NT2/D1 (cell line): ENCODE measurements around the gene ALDH1A1.
"Not testable (repeated sequence)": the region's sequence is repeated elsewhere in the genome, so short reads cannot be mapped to it uniquely, and the experiment has no call there.

Experiments
- DNase-seq: peaks from one replicate; pipeline ENCODE4 v3.0.0-alpha.2; 2011; ENCODE audit warnings: low read depth, low spot score
- H3K27me3 ChIP-seq: 2 replicates; pipeline ENCODE4 v1.6.0; 2011; ENCODE audit warnings: mild to moderate bottlenecking; ENCODE audit not compliant: insufficient read length, insufficient read depth
- H3K36me3 ChIP-seq: 2 replicates; pipeline ENCODE4 v1.6.1; 2011; ENCODE audit warnings: mild to moderate bottlenecking, low read length, mixed read lengths; ENCODE audit not compliant: insufficient read depth, insufficient read length
- H3K4me1 ChIP-seq: 2 replicates; pipeline ENCODE4 v1.5.1; 2011; ENCODE audit not compliant: insufficient read depth, insufficient read length
- H3K4me3 ChIP-seq: 2 replicates; pipeline ENCODE4 v1.5.1; 2011; ENCODE audit warnings: low read depth; ENCODE audit not compliant: insufficient read length
- H3K9ac ChIP-seq: 2 replicates; pipeline ENCODE4 v1.6.0; 2011; ENCODE audit warnings: low read depth; ENCODE audit not compliant: insufficient read length
- H3K9me3 ChIP-seq: 2 replicates; pipeline ENCODE4 v1.5.1; 2011; ENCODE audit warnings: mild to moderate bottlenecking, low read length; ENCODE audit not compliant: insufficient read depth
- SUZ12 ChIP-seq: IDR thresholded peaks from 2 replicates; pipeline ENCODE4 v1.6.1; 2011; ENCODE audit not compliant: insufficient read length, insufficient read depth; ENCODE audit errors: extremely low read depth
- YY1 ChIP-seq: IDR thresholded peaks from 2 replicates; pipeline ENCODE4 v1.6.1; 2011; ENCODE audit not compliant: insufficient read length, insufficient read depth
- ZNF274 ChIP-seq: IDR thresholded peaks from 2 replicates; pipeline ENCODE4 v1.6.1; 2011; ENCODE audit warnings: mild to moderate bottlenecking, low read depth, low read length

Gene ALDH1A1

GRCh38 chr9:72873456-72873855 lies 79.4 kb downstream of the ALDH1A1 start:
- no peak for TF ChIP-seq YY1
- no peak for TF ChIP-seq ZNF274
- no peak for TF ChIP-seq SUZ12
- Histone ChIP-seq H3K27me3 (no peaks in the 10 kb centered on the region), H3K9ac (no peak overlapping the region), H3K9me3 (no peaks in the 10 kb centered on the region), H3K36me3 (no peaks in the 10 kb centered on the region), H3K4me1 (no peaks in the 10 kb centered on the region), H3K4me3 (no peak overlapping the region)
- DNase-seq: no peak

GRCh38 chr9:72872718-72873117 lies 80.1 kb downstream of the ALDH1A1 start:
- H3K9ac ChIP-seq: no peak overlapping the region
- no peaks in the 10 kb centered on the region for H3K9me3 ChIP-seq
- H3K4me3 ChIP-seq: no peak overlapping the region
- no peak for DNase-seq
- no peaks in the 10 kb centered on the region for H3K36me3 ChIP-seq
- no peaks in the 10 kb centered on the region for H3K4me1 ChIP-seq
- H3K27me3 ChIP-seq: no peaks in the 10 kb centered on the region
- TF ChIP-seq YY1 (no peak), ZNF274 (no peak), SUZ12 (no peak)

- DNase-seq: no peak
- no peak overlapping the region for H3K4me3 ChIP-seq
- H3K9me3 ChIP-seq: no peaks in the 10 kb centered on the region
- TF ChIP-seq SUZ12 (no peak), ZNF274 (no peak), YY1 (no peak)
- no peaks in the 10 kb centered on the region for H3K4me1 ChIP-seq
- no peaks in the 10 kb centered on the region for H3K36me3 ChIP-seq
- no peak overlapping the region for H3K9ac ChIP-seq
- H3K27me3 ChIP-seq: no peaks in the 10 kb centered on the region
Observed at GRCh38 chr9:72871685-72872084, 81.2 kb downstream of the ALDH1A1 start.

GRCh38 chr9:72864327-72864726 lies 88.5 kb downstream of the ALDH1A1 start:
- H3K9ac ChIP-seq: no peak overlapping the region
- no peak for TF ChIP-seq ZNF274
- no peak for TF ChIP-seq SUZ12
- no peak for TF ChIP-seq YY1
- H3K27me3 ChIP-seq: no peaks in the 10 kb centered on the region
- DNase-seq: no peak
- no peaks in the 10 kb centered on the region for H3K36me3 ChIP-seq
- H3K4me3 ChIP-seq: no peak overlapping the region
- H3K4me1 ChIP-seq: no peaks in the 10 kb centered on the region
- no peaks in the 10 kb centered on the region for H3K9me3 ChIP-seq

- no peak overlapping the region for H3K9ac ChIP-seq
- no peaks in the 10 kb centered on the region for H3K36me3 ChIP-seq
- TF ChIP-seq ZNF274 (no peak), YY1 (no peak), SUZ12 (no peak)
- DNase-seq: no peak
- no peaks in the 10 kb centered on the region for H3K27me3 ChIP-seq
- H3K9me3 ChIP-seq: no peaks in the 10 kb centered on the region
- no peak overlapping the region for H3K4me3 ChIP-seq
- H3K4me1 ChIP-seq: no peaks in the 10 kb centered on the region
Observed at GRCh38 chr9:72863456-72864094, 89.3 kb downstream of the ALDH1A1 start.

- not testable (repeated sequence) for H3K9ac ChIP-seq, H3K27me3 ChIP-seq, H3K36me3 ChIP-seq, H3K4me3 ChIP-seq, DNase-seq, H3K9me3 ChIP-seq, H3K4me1 ChIP-seq
Observed at GRCh38 chr9:72862788-72863187, 90.1 kb downstream of the ALDH1A1 start.

GRCh38 chr9:72858089-72858912 lies 94.6 kb downstream of the ALDH1A1 start:
- H3K9me3 ChIP-seq: no peaks in the 10 kb centered on the region
- no peak overlapping the region for H3K4me3 ChIP-seq
- no peaks in the 10 kb centered on the region for H3K36me3 ChIP-seq
- no peak overlapping the region for H3K9ac ChIP-seq
- DNase-seq: no peak
- H3K4me1 ChIP-seq: no peaks in the 10 kb centered on the region
- H3K27me3 ChIP-seq: no peaks in the 10 kb centered on the region
- TF ChIP-seq YY1 (no peak), ZNF274 (no peak), SUZ12 (no peak)
